Measurements from ENCODE around the gene ANKRD9. TPM values are rescaled to one million over a fixed set of nuclear protein-coding genes. Genes with fewer than 3 reads are reported as not detected.
A peak's percentile ranks its signal among the peaks of the same experiment; 100 is the strongest.

ANKRD9 gene
- total and polyA plus RNA-seq, 2 of the 13 experiments (the other 11 are each of a cell fraction or from before 2014, with no cell fraction given) = 10.0 to 15.0 TPM

GRCh38 chr14:102544747-102545460, 35.3 kb upstream of the ANKRD9 start (continued):
- TF ChIP-seq GABPB1 (CRISPR knock-in tag; IDR thresholded peaks at IDR 0.05) = peak; percentile 69; the same call in 1 of the 2 replicates
- TF ChIP-seq ZNF44 (CRISPR knock-in tag; IDR thresholded peaks at IDR 0.05) = no peak
- no peak for TF ChIP-seq ATF4 (CRISPR knock-in tag; IDR thresholded peaks at IDR 0.05)
- peak; percentile 11; the same call in 1 of the 2 replicates for TF ChIP-seq ZNF558 (CRISPR knock-in tag; IDR thresholded peaks at IDR 0.05; ENCODE audit: borderline replicate concordance)
- TF ChIP-seq ZBTB25 (CRISPR knock-in tag; IDR thresholded peaks at IDR 0.05) = no peak; the same call in 1 of the 2 replicates
- TF ChIP-seq LRRFIP1 (CRISPR knock-in tag; conservative IDR thresholded peaks at IDR 0.05) = no peak
- no peak for TF ChIP-seq ZNF678 (CRISPR knock-in tag; IDR thresholded peaks at IDR 0.05)
- TF ChIP-seq ZNF569 (CRISPR knock-in tag; IDR thresholded peaks at IDR 0.05; ENCODE audit: borderline replicate concordance) = no peak
- peak; percentile 80 for TF ChIP-seq PAXIP1 (CRISPR knock-in tag; conservative IDR thresholded peaks at IDR 0.05)
- TF ChIP-seq SUZ12 (IDR thresholded peaks at IDR 0.05; ENCODE audit: low read depth, low read length) = no peak
- 0 out of 2 replicates have a peak, but pooled peaks have one; percentile 8 for TF ChIP-seq BRF2 (CRISPR knock-in tag; IDR thresholded peaks at IDR 0.05)
- no peak for TF ChIP-seq FIP1L1 (IDR thresholded peaks at IDR 0.05; ENCODE audit: borderline replicate concordance, insufficient read depth, low read depth, low read length)
- no peak; the same call in 1 of the 2 replicates for TF ChIP-seq MLX (CRISPR knock-in tag; IDR thresholded peaks at IDR 0.05)
- TF ChIP-seq DMTF1 (CRISPR knock-in tag; IDR thresholded peaks at IDR 0.05) = 0 out of 2 replicates have a peak, but pooled peaks have one; percentile 32
- TF ChIP-seq PLRG1 (conservative IDR thresholded peaks at IDR 0.05) = no peak
